ENCODE results near the gene RHOD.

Gene RHOD

DNA sequence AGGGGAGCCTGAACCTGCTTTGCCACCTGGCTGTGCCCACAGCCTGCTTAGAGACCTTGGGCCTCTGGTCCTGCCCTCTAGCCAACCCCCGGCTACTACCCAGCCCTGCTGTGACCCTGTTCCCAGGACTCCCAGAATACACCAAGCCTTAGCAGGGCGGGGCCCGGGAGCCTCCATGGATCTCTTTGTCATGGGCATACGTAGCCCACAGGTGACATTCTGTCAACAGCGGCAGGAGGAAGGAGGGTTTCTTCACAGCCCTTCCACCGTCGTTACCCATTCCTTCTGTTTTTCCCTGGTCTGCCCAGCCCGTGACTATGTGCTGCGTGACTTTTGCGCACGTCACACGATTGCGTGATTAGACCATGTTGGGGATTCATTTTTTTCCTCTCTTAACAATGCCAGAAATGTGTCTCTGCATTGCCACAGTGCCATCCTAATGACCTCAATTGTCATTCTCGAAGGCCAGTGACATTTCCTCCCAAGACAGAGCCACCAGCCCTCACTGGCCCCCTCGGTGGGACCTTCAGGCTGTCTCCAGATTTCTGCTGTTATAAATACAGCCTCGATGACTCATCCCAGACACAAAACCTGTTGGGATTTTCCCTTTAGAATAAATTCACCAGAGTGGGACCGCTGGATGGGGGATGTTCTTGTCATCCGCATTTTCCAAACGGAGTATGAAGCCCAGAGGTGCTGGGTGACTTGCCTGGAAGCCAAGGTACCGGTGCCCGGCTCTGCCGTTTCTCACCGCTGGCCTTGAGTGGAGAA, 24.7 kb upstream of the RHOD start:
- TF ChIP-seq, protein P1, sequence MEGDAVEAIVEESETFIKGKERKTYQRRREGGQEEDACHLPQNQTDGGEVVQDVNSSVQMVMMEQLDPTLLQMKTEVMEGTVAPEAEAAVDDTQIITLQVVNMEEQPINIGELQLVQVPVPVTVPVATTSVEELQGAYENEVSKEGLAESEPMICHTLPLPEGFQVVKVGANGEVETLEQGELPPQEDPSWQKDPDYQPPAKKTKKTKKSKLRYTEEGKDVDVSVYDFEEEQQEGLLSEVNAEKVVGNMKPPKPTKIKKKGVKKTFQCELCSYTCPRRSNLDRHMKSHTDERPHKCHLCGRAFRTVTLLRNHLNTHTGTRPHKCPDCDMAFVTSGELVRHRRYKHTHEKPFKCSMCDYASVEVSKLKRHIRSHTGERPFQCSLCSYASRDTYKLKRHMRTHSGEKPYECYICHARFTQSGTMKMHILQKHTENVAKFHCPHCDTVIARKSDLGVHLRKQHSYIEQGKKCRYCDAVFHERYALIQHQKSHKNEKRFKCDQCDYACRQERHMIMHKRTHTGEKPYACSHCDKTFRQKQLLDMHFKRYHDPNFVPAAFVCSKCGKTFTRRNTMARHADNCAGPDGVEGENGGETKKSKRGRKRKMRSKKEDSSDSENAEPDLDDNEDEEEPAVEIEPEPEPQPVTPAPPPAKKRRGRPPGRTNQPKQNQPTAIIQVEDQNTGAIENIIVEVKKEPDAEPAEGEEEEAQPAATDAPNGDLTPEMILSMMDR (IDR thresholded peaks at IDR 0.05; ENCODE audit: borderline replicate concordance, insufficient read depth, low read depth, low read length) = no peak
- no peak overlapping the region for H3K4me3 ChIP-seq (ENCODE audit: low read depth, low read length)

DNA sequence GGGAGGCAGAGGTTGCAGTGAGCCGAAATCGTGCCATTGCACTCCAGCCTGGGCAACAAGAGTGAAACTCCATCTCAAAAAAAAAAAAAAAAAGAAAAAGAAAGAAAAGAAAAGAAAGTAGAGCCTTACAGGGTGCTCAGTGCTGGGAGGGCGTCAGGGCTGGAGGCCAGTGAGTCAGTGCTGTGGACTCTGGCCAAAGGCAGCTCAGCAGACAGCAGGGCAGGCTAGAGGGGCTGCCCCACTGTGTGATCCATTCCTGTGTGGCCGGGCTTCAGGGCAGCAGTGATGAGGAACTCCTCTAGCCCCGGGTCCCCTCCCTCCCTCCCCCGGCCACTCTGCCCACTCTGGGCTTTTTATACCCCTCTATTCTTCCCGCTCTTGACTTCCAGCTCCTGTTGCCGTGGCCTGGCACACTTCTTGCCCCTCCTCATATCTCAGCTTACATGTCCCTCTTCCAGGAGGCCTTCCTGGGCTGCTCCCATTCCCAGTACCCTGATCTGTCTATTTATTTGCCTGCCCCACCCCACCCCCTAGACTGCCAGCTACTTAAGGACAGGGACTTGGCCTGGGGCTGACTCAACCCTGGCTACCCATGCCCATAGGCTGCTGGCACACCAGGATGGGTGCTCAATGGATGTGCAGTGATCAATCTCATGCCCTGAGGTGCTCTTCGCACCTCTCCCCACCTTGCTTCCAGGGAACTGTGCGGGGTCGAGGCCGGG, 23.7 kb upstream of the RHOD start:
- H3K4me3 ChIP-seq (ENCODE audit: low read depth, low read length) = no peak overlapping the region
- TF ChIP-seq, protein P1 (IDR thresholded peaks at IDR 0.05; ENCODE audit: borderline replicate concordance, insufficient read depth, low read depth, low read length) = no peak

DNA sequence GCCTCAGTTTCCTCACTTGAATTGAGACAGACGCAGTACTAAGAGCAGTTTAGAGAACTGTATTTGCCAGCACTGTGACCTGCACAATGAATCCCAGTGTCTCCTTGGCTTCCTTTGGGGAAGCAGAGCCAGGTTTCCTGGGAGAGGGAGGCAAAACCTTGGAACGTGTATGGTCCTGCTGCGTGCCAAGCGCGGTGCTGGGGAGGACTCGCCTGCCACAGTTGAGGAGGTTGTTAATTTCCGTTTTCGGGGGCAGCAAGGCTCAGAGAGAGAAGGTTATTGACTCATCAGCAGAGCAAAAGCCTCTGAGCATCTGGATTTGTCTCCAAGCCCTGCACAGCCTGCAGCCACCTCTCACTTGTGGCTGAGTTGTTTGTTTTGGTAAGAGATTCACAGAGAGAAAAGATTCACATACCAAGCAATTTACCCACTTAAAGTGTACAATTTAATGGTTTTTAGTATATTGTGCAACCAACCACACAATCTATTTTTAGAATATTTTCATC, 22.9 kb upstream of the RHOD start:
- no peak overlapping the region for H3K4me3 ChIP-seq (ENCODE audit: low read depth, low read length)
- TF ChIP-seq, protein P1 (IDR thresholded peaks at IDR 0.05; ENCODE audit: borderline replicate concordance, insufficient read depth, low read depth, low read length) = no peak

- TF ChIP-seq, protein P1 (IDR thresholded peaks at IDR 0.05; ENCODE audit: borderline replicate concordance, insufficient read depth, low read depth, low read length) = no peak
- no peak overlapping the region for H3K4me3 ChIP-seq (ENCODE audit: low read depth, low read length)
Measured at GRCh38 chr11:67034350-67034749, 22.3 kb upstream of the RHOD start.

- TF ChIP-seq, protein P1 (IDR thresholded peaks at IDR 0.05; ENCODE audit: borderline replicate concordance, insufficient read depth, low read depth, low read length) = no peak
Measured at GRCh38 chr11:67040147-67040546, 16.5 kb upstream of the RHOD start.

DNA sequence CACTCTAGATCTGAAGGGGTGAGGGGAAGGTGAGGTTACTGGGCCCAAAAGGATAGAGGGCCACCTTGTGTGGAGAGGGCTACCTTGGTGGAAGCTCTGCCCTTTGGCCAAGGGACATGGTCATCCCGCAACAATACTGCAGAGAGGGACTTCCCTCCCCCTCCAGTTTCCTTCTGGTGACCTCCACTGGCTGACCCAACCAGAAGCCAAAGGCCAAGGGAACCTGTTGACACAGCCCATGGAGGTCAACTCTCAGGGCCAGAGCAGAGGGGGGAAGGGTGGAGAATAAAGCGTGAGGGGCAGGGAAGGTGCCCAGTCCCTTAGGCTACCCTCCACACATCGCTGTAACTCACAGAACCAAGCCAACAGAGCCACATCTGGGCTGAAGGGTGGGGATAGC, 15.0 kb upstream of the RHOD start:
- no peak overlapping the region for H3K4me3 ChIP-seq (ENCODE audit: low read depth, low read length)
- TF ChIP-seq, protein P1 (IDR thresholded peaks at IDR 0.05; ENCODE audit: borderline replicate concordance, insufficient read depth, low read depth, low read length) = no peak

More at GRCh38 chr11:67040147-67040546, 16.5 kb upstream of the RHOD start:
- H3K4me3 ChIP-seq (ENCODE audit: low read depth, low read length) = no peak overlapping the region
